ENCODE measurements around the gene SGCA.
A peak's percentile ranks its signal among the peaks of the same experiment; 100 is the strongest.

Gene SGCA

DNA sequence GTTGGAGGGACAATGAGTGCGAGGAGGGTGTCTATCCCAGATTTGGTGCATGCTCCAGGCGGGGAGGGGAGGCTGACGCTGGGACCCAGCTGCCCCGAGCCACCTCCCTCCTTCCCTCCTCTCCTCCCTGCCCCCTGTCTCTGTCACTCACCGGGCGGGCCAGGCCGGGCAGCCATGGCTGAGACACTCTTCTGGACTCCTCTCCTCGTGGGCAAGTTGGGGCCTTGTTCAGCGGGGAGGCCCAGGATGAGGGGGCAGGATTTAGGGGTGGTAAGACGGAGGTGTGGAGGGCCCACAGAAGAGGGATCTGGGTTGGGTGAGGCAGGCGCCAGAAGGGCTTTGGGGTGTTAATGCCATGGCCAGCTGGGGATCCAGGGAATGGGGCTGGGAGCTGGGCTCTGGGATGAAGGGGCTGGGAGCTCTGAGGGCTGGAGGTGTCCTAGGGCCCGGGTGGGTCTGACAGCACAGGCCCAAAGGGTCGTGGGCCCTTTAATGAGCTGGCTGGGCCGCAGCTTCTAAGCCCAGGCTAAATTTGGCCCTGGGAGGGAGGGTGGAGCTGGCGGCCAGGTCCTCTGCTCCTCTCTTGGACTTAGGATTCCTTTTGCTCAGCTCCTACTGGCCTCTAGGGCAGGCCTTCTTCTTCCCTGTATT lies at the start of gene SGCA:
SGCA (plus strand) TSS at position 139 of the 651 bp plus-strand sequence; CDS start at position 175, 36 bp downstream.
- no peak for DNase-seq (ENCODE audit: low spot score)

DNA sequence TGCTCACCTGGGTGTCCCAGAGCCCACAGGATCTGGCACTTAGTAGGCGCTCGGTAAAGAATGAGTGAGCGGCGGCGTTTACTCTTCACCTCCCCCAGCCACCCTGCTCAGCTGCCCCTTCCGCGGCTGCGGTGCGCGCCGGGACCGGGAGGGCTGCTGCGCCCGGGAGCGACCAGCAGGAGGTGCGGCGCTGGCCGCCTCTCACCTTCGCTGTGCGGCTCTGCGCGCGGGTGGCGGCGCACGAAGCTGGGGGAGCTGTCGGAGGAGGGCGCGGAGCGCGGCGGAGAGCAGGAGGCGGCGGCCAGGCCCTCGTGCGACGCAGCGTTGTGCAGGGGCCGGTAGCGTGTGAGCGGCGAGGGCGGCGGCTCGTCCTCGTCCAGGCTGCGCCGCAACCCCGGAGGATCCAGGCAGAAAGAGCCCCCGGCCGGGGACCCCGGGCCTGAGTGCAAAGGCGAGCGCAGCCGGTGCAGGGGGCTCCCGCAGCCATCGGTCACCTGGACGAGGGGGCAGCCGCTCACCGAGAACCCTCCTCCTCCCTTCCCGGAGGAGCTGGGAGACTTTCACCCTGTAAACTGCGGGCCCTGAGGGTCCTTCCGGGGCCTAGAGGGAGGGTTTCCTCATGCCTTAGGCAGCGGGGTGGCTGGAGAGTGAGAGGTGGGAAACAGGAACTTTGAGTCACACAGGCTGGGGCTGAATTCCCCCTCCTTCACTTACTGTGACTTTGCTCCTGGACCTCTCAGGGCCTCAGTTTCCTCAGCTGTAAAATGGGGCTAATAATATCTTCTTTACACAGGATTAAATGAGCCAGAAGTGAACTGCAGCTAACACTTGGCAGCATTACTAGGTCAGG lies 48.4 kb upstream of the SGCA start:
- DNase-seq (ENCODE audit: low spot score), result peak; percentile 80

DNA sequence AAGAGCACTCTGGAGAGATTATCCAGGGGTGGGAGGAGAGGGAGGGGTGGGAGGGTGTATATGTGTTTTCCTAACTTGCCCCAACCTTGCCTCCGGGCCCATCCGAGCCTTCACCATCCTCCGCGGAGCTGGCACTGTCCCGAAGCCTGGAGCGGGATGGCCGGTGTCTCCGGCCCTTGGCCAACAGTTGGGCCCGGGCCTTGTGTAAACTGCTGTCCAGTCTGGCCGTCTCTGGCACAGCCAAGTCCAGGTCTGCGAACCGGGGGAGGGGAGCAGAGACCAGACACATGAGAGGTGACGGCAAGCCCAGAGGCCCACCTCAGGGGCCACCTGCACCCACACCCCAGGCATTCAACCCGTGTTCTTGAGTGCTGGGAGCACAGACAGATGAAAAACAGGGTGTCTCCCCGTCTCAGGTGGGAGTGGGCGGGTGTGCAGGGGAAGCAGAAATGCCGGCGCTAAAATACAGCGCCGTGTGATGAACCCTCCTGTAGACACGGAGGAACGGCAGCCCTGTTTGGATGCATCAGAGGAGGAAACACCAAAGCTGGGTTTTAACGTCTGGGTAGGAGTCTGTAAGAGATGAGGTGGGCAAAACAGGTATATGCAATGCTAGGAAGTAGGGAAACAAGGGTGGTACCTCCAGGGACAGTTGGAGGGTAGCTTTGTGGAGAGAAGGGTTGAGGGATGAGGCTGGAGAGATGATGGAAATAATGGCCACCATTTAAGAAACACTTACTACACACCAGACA lies 47.6 kb upstream of the SGCA start:
- DNase-seq (ENCODE audit: low spot score), result no peak

DNA sequence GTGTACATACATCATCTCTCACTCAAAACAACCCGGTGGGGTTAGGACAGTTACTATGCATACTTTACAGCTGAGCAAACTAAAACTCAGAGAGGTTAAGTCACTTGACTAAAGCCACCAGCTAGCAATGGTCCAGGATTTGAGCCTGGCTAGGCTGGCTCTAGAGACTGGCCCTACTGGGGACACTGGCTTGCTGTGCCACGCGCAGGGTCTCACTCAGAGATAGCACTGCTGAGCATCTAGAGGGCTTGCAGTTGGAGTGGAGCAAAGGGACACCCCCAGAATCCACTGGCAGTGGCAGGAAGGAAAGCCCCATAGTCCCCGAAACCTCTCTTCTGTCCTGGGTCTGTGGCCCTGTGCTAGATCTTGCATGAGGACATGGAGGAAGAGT lies 47.0 kb upstream of the SGCA start:
- DNase-seq (ENCODE audit: low spot score), result no peak

DNA sequence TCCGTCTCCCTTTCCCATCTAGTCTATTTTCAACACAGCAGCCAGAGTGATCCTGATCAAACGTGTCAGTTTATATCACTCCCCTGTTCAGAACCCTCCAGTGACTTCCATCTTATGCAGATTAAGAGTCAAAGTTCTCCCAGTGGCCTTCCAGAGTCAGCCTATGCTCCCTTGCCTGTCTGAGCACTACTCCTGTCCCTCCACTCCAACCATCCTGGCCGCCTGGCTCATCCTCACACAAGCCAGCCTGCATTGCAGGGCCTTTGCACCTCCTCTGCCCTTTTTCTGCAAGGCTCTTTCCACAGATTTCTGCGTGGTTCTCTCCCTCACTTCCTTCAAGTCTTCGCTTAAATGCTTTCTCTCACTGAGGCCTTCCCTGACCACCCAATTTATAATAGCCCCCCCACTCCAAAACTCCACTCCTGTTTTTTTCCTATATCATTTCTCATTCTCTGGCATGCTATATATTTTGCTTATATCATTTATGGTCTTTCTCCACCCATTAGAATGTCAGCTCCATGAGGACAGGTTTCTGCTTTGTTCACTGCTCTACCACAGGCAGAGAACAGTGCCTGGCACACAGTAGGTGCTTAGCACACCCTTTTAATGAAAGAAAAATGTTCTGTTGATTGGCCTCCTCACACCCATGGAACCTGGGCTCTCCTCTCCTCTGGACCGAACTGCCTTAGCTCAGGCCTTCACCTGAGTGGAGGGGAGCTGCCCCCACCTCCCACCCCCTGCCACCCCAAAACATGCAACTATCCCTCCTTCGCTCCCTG lies 45.1 kb upstream of the SGCA start:
- DNase-seq (ENCODE audit: low spot score), result no peak

DNA sequence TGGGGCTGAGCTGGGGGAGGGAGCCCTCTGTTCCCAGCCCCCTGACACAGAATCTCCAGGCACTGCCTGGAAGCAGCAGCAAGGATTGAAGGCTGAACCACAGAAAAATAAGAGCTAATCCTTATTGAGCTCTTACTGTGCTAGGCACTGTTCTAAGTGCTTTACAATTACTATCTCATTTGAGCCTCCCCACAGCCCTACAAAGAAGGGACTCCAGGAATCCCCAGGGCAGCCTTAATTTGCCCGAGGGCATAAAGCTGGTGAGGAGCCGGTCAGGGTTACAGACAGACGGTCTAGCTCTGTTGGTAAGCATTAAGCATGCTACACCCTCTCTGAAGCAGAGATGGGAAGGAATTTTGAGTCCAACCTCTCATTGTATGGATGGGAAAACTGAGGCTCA lies 42.9 kb upstream of the SGCA start:
- DNase-seq (ENCODE audit: low spot score), result no peak

DNA sequence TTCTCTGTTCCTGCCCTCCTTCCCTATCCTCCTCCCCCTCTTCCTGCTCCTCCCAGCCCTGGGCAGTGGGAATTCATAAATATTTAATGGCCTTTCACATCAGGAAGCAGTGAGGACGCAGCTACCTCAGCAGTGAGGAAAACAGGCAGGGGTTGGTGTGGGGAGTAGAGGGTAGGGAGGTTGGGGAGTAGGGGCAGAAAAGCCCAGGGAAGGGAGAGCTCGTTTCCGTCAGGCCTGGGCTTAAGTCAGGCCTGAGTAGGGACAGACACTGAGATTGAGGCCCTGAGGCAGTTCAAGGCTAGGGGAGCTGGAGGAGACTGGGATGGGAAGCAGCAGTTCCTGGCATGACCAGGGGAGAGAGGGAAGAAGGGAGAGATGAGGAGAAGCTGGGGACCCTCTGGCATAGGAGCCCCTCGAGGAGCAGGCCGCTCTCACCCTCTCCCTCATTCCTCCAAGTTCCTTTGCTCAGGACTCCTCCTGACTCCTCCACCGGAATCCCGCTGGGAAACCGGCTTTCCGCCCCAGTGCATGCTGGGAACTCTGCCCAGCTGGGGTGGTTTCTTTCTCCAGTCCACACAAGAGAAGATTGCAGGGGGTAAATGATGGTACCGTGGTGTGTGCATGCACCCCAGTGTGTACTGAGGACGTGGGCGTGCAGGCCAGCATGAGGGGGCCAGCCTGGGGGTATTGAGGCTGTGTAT lies 42.0 kb upstream of the SGCA start:
- DNase-seq (ENCODE audit: low spot score), result peak; percentile 65

DNA sequence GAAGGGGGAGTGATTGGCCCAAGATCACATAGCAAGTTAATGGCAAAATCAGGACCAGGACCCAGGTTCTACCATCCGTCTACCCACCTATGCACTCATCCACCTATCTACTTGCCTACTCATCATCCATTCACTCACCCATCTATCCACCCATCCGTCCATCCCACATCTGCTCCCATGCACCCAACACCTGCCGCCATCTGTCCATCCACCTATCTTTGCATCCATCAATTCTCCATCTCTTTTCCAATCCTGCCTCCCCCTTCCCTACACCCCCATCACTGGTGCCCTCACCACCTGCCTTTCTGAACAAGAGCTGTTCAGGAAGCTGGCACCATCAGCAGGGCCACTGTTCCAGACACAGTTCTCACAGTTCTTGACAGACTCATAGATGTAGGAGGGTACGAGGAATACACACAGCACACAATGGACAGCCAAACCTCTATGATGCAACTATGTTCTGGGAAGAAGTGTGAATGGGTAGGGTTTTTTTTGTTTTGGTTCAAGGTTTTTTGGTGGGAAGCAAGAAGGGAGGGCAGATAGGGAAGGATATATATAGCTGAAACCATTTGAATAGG lies 40.3 kb upstream of the SGCA start:
- DNase-seq (ENCODE audit: low spot score), result no peak

DNA sequence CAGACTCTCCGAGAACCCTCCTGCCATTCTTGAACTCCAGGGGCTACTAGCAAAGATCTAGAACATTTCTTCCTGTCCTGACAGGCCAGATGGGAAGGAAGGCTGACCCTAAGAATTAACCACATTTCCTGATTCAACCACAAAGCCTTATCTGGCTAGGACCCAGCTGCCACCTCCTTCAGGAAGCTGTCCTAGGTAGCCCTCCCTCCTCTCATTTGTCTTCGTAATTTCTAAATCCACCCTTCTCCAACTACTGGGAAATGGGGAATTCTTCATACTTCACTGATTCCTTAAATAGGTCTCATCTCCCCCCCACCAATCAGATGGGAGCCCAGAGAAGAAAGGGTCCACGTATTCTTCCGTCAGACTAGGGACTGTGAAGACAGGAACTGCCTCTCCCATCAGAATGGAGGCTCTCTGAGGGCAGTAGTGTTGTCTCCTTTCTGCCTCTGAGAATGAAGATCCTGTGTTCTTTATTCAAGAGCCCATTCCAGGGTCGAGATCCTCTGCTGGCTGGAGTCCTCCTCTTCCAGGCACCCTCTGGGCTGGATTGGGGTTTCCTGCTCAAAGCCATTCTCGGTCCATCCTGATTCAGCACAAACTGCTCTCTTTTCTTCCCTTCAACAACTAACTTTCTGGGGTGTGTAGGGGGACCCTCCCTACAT lies 38.0 kb upstream of the SGCA start:
- no peak for DNase-seq (ENCODE audit: low spot score)

DNA sequence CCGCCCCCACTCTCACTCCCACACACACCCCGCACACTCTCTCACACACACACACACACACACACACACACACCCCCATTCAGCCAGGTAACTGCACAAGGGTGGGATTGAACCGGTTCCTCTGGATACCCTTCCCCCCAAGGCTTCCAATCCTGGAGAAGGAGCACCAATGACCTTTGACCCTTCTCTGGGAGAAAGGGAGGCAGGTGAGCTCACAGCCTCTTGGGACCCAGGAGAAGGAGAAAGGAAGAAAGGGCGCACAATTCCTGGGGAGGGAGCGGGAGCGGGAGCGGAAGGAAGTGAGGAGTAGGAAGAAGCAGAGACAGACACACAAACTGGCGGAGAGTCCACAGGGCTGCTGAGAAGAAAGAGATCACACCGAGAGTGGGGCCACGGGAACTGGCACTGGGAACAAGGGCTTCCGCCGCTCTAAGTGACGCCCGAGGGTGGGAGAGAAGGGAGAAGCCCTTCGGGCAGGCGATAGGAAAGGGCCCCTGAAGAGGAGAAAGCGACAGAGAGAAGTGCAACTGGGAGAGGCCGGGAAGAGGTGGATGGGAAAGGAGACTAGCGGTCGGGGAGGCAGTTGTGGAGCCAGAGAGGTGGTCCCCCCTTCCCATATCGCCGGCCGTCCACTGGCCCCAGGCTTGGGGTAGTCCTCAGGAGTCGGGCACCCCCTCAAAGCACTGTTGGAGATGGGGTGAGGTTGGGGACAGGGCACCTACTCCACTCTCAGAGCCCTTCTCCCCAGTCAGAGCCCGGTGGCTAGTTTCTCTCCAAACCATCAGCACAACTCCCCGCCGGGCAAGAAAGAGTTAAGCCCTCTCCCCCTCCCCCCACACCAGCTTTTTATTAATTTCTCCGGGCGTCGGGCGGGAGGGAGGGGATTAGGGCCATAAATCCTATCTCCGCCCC lies 37.1 kb upstream of the SGCA start:
- no peak for DNase-seq (ENCODE audit: low spot score)

DNA sequence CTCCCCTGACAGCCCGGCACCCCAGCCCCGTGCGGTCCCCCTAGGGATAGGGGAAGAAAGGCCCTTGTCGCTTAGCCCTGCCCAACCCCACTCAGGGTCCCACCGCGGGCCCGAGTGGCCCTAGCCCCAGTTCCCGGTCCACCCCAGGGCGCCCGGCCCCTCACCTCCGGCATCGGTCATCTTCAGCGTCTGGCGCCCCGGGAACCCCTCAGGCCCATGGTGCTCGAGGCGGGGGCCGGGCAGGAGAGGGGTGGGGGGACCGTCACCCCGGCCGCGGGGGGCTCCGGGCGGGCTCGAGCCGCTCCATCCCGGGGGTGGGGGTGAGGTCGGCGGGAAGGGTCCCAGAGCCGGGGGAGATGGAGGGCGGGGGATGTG lies 36.5 kb upstream of the SGCA start:
- no peak for DNase-seq (ENCODE audit: low spot score)

DNA sequence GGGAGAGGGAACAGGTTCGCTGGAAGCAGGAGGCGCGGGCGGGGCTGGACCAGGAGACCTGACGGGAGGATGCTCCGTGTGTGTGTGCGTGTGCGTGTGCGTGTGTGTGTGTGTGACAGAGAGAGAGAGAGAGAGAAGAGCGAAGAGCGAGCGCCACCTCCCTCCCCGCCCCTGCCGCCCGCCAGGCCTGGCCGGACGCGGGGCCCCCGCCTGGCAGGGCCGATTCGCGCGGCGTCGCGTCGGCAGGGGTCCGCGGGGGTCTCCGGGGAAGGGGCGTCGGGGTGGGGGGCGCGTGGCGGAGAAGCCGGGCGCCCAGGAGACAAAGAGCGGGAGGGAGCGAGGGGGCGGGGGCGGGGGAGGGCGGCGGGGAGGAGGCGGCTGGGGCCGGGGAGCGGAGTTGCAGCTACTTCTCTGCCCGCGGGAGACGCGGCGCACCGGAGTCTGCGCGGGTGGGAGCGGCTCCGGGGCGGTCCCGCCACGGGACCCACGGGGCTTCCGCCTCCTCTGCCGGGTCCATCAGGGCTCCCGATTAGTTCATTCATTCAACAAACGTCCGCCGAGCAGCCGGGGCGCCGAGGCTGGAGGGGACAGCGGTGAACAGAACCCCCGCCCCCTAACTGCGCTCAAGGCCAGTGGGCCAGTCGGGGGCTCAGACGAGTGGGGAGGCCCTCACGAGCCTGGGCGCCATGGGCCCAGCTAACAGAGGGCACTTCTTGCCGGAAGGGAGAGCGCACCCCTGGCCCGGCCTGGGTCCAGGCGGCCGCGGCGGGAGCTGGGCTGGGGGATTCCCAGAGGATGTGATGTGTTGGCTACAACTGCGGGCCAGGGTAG lies 35.9 kb upstream of the SGCA start, which contains the start of gene SAMD14:
SAMD14 (minus strand) TSS at position 433 of the 831 bp plus-strand sequence. CDS start 5,201 bp downstream, outside the sequence.
- peak; percentile 85 for DNase-seq (ENCODE audit: low spot score)

DNA sequence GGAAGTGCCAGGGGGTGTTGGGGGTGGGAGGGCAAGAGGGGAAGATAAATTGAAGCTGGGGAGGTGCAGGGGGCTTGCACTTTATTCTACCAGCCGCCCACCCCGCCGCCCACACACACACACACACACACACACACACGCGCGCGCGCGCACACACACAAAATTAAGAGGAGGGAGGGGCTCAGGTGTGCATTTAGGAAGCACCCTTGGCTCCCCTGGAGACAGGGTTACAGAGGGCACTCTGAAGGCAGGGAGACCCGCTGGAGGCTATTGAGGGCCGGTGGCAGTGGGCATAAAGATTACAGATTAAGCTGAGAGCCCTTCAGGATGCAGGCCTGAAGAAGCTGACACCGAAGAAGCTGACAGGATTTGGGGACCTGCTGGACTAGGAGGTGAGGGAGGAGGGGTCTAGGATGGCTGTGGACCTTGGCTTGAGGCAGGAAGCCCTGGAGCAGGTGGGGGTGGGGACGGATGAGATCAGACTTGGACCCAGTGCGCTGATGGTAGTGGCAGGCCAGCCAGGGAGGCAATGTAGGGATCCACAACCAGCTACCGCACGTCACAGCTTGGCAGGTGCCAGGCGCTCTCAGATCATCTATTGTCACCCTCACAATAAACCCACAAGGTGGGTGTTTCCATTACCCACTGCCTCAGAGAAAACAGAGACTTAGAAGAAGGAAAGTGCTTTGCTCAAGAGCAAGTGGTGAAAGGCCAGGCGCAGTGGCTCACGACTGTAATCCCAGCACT lies 35.1 kb upstream of the SGCA start:
- no peak for DNase-seq (ENCODE audit: low spot score)

DNA sequence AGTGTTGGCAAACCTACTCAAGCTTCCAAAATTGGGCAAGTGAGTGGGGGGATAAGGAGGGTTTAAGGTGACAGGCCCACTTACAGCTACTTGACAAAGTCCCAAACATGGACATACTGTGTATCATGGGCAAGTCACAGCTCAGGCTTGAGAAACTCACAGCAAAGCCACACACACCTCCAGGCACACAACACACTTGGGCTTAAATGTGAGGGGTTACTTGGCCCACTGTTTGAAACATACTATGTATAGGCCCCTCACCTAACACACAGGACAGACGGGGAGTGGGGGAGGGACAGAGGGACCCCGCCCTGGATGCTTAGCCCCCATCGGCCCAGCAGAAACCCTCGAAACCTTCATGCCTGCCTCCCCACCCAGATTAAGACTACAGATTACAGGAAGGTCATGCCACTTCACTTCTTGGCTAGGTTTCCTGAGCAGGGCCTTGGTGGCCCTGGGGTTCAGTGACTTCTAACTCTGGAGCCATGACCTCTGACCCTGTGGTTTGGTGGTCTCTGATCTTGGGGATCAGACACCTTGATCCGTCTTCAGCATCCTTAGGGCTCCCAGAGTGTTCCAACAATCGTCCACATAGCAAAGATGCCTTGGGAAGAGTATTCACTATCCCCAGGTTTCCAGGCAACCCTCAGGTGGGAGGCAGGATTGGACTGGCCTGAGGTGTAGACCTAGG lies 33.6 kb upstream of the SGCA start:
- DNase-seq (ENCODE audit: low spot score), result no peak

DNA sequence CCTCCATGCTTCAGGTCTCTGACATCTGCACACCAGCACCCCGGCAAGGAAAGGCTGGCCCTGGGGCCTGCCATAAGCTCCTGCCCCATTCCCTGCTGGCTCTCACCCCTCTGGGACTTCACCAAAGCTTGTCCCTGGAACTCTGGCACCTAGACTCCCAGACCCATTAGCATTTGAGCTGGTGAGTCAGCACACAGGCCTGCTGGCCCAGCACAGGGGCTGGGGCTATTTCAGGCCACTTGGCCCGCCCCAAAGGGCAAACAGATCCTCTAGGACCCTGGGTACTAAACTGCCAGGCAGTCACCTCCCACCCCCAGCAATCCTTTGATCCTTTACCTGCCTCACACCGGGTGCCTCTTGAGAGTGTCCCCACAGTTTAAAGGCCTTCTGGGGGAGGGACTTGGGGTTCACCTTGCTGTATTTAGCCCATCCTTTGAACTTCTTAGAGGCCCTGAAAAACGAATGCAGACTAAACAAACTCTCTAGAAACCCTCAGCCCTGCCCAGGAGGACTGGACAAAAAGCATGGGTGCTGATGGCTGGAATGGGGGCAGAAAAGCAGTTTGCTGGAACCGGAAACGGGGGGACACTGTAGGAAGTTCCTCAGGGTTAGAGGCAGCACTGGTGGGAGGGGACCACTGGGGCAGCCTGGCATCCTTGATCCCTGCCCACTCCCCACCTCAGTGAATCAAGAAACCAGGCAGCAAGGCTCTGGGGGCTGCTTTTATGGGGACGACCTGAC lies 32.6 kb upstream of the SGCA start:
- peak; percentile 74 for DNase-seq (ENCODE audit: low spot score)

DNA sequence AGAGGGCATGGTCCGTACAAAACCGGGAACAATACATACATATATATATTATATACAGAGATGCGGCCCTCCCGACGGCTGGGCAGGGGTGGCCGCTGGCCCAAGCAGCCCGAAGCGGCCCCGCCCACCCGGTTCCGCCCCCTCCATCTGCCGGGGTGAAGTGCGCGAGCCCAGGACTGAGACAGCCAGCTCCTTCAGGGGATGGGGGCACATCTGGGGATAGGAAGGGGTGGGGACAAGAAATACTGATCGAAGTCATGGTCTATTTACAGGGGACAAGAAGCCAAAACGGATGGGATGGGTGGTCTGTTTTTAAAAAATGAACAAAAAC lies 32.1 kb upstream of the SGCA start:
- peak; percentile 68 for DNase-seq (ENCODE audit: low spot score)
